ENCODE data around the gene TUBB. TPM values are rescaled to one million over a fixed set of nuclear protein-coding genes. Genes with fewer than 3 reads are reported as not detected.

TUBB gene
- total and polyA plus RNA-seq, 2 donors (not counting 3 experiments of a cell fraction or from before 2014, with no cell fraction given) = 1,276 to 1,408 TPM

DNA sequence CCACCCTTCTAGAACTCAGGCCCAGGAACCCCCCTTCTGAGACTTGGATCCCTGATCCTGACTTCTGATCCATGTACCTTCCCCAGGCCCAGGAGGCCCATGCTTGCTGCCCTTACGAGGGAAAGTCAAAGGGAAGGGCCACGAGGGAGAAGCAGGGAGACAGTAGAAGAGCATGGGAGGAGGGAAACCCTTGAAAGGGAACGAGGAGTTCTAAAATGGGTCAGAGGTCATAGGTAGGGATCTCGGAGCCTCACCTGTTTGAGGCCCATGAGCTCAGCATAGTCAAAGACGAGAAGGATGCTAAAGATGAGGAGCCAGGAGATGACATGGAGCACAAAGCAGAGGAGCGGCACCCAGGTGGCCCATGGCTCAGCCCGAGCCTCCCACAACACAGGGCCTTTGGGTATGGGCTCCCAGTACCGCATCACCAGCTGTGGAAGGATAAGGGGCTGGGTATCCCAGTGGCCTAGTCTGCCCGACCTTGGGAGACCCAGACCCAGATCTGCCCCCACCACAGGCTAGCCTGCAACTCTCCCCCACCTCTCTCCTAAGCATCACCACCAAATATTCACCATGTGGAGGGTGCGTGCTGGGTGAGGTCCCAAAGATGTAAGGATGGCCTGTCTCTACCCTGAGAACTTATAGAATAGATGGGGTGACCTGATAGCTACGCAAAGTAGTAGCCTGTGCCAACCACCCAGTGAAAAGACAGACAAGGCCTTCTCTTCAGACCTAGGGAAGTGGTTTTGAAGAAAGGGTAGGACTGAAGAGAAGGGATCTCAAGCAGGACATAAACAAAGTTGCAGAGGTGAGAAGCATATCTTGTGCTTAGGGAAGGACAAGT is 30.9 kb upstream of the TUBB start:
- peak overlapping the region; percentile 78 for H3K4me2 ChIP-seq (ENCODE audit: insufficient read depth, low read length)
- dilution Hi-C loops (cut with MboI; ENCODE audit: extremely low pct_ligation_motif_present, low sequenced_read_pairs) = no loop called here
- H3K27me3 ChIP-seq (ENCODE audit: control insufficient read depth in 2 of 2, insufficient read depth in 2 of 2, low read length in 2 of 2) = no peaks in the 10 kb centered on the region
- no peaks in the 10 kb centered on the region for H3K36me3 ChIP-seq (ENCODE audit: control insufficient read depth in 2 of 2, extremely low read depth in 1 of 2, insufficient read depth in 2 of 2, low read length in 2 of 2)
- FAIRE-seq (no peak), DNase-seq (ENCODE audit: low read depth, low spot score) (no peak)
- H3K9me1 ChIP-seq (replicated peaks; ENCODE audit: control insufficient read depth, extremely low read depth, insufficient read depth, low read length) = no peaks in the 10 kb centered on the region
- TF ChIP-seq, protein P1, sequence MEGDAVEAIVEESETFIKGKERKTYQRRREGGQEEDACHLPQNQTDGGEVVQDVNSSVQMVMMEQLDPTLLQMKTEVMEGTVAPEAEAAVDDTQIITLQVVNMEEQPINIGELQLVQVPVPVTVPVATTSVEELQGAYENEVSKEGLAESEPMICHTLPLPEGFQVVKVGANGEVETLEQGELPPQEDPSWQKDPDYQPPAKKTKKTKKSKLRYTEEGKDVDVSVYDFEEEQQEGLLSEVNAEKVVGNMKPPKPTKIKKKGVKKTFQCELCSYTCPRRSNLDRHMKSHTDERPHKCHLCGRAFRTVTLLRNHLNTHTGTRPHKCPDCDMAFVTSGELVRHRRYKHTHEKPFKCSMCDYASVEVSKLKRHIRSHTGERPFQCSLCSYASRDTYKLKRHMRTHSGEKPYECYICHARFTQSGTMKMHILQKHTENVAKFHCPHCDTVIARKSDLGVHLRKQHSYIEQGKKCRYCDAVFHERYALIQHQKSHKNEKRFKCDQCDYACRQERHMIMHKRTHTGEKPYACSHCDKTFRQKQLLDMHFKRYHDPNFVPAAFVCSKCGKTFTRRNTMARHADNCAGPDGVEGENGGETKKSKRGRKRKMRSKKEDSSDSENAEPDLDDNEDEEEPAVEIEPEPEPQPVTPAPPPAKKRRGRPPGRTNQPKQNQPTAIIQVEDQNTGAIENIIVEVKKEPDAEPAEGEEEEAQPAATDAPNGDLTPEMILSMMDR (IDR thresholded peaks at IDR 0.05; ENCODE audit: extremely low read depth in 1 of 2, insufficient read depth in 1 of 2, low read depth in 1 of 2, low read length in 2 of 2) = no peak
- peak; percentile 4 for TF ChIP-seq POLR2A (IDR thresholded peaks at IDR 0.05; ENCODE audit: low read depth, low read length)
- ChIA-PET CTCF (interaction anchor here (1.5 to 2.5 kb wide), 5 partner anchors 10 to 42 kb away, joined by 4 to 32 read pairs (median 9); partner anchors contain the start of gene DHX16), POLR2A (interaction anchor here (1.2 kb wide), 1 partner anchor 30 kb away, joined by 4 read pairs; no protein-coding TSS in a partner anchor)
- intact Hi-C loops (cut with micrococcal nuclease) = no loop called here
- no peaks in the 10 kb centered on the region for H4K20me1 ChIP-seq (replicated peaks; ENCODE audit: control insufficient read depth, extremely low read depth, insufficient read depth, low read length)
- H3K4me1 ChIP-seq (ENCODE audit: control insufficient read depth, extremely low read depth, insufficient read depth, low read length) = peaks cover 31% of the 10 kb centered on the region
- H3K4me3 ChIP-seq (replicated peaks in 1 of 3; ENCODE audit: insufficient read depth in 1 of 3, low read depth in 1 of 3, low read length in 3 of 3) = no peak overlapping the region
- no peaks in the 10 kb centered on the region for H3K9me3 ChIP-seq (replicated peaks; ENCODE audit: control insufficient read depth, insufficient read depth, low read length)
- H2AFZ ChIP-seq (ENCODE audit: low read depth, low read length) = no peak overlapping the region
- no peak overlapping the region for H3K27ac ChIP-seq (ENCODE audit: insufficient read depth, low read depth, low read length)
- BruUV-seq (replicated peaks) = no TSS peak
- peaks cover 45% of the 10 kb centered on the region for H3K79me2 ChIP-seq (ENCODE audit: control insufficient read depth, insufficient read depth, low read length)
- H3K9ac ChIP-seq (replicated peaks; ENCODE audit: extremely low read depth, insufficient read depth, low read length) = no peak overlapping the region

DNA sequence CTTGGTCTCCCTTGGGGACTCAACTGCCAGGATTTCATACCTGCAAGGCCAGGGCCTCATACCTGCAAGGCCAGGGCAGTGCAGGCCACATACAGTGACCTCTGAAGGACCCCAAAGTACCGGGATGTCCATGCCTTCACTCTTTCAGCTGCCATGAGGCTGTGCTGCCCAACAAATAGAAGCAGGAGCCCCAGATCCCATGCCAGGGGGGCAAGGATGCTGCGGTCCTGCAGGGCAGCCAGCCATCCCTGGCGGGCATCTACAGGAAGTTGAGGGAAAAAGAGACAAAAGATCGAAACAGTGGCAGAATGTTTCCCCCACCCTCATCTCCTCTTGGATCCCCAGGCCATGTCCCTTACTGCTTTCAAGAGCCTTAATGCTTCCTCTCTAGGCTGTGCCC is 30.2 kb upstream of the TUBB start:
- Histone ChIP-seq H3K36me3 (ENCODE audit: control insufficient read depth in 2 of 2, extremely low read depth in 1 of 2, insufficient read depth in 2 of 2, low read length in 2 of 2) (no peaks in the 10 kb centered on the region), H3K9ac (replicated peaks; ENCODE audit: extremely low read depth, insufficient read depth, low read length) (peak overlapping the region; percentile 61), H3K4me2 (ENCODE audit: insufficient read depth, low read length) (peak overlapping the region; percentile 78), H3K27me3 (ENCODE audit: control insufficient read depth in 2 of 2, insufficient read depth in 2 of 2, low read length in 2 of 2) (no peaks in the 10 kb centered on the region), H3K9me1 (replicated peaks; ENCODE audit: control insufficient read depth, extremely low read depth, insufficient read depth, low read length) (no peaks in the 10 kb centered on the region), H3K79me2 (ENCODE audit: control insufficient read depth, insufficient read depth, low read length) (peaks cover 38% of the 10 kb centered on the region), H3K27ac (ENCODE audit: insufficient read depth, low read depth, low read length) (peak overlapping the region; percentile 54), H3K4me1 (ENCODE audit: control insufficient read depth, extremely low read depth, insufficient read depth, low read length) (peaks cover 29% of the 10 kb centered on the region), H2AFZ (ENCODE audit: low read depth, low read length) (no peak overlapping the region), H4K20me1 (replicated peaks; ENCODE audit: control insufficient read depth, extremely low read depth, insufficient read depth, low read length) (no peaks in the 10 kb centered on the region), H3K9me3 (replicated peaks; ENCODE audit: control insufficient read depth, insufficient read depth, low read length) (no peaks in the 10 kb centered on the region), H3K4me3 (replicated peaks in 1 of 3; ENCODE audit: insufficient read depth in 1 of 3, low read depth in 1 of 3, low read length in 3 of 3) (peak overlapping the region in 2 of 3 experiments; percentile 72 to 78)
- no TSS peak for BruUV-seq (replicated peaks)
- dilution Hi-C loops (cut with MboI; ENCODE audit: extremely low pct_ligation_motif_present, low sequenced_read_pairs) = no loop called here
- DNase-seq (ENCODE audit: low read depth, low spot score) (no peak), FAIRE-seq (peak; percentile 84)
- intact Hi-C loops (cut with micrococcal nuclease) = no loop called here
- POLR2A ChIA-PET = interaction anchor here (1.1 to 1.8 kb wide), 3 partner anchors 27 to 31 kb away, joined by 3 to 4 read pairs (median 4); partner anchors contain the start of gene MDC1
- CTCF ChIA-PET = interaction anchor here (1.4 to 2.5 kb wide), 5 partner anchors 11 to 41 kb away, joined by 3 to 19 read pairs (median 9); partner anchors contain the start of genes DHX16 and MDC1
- TF ChIP-seq FOS (IDR thresholded peaks at IDR 0.05; ENCODE audit: borderline replicate concordance, insufficient read depth, low read length) (no peak), GATA2 (IDR thresholded peaks at IDR 0.05; ENCODE audit: insufficient read depth, insufficient read length, low read depth, low read length) (no peak), POLR2A (IDR thresholded peaks at IDR 0.05; ENCODE audit: low read depth, low read length) (peak; percentile 34), JUN (IDR thresholded peaks at IDR 0.05; ENCODE audit: borderline replicate concordance, insufficient read depth, insufficient read length, low read depth) (no peak)
- TF ChIP-seq, protein P2, sequence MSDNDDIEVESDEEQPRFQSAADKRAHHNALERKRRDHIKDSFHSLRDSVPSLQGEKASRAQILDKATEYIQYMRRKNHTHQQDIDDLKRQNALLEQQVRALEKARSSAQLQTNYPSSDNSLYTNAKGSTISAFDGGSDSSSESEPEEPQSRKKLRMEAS (IDR thresholded peaks at IDR 0.05; ENCODE audit: insufficient read depth, insufficient read length) = no peak
